Measurements from ENCODE around the gene ADAP1.

DNA sequence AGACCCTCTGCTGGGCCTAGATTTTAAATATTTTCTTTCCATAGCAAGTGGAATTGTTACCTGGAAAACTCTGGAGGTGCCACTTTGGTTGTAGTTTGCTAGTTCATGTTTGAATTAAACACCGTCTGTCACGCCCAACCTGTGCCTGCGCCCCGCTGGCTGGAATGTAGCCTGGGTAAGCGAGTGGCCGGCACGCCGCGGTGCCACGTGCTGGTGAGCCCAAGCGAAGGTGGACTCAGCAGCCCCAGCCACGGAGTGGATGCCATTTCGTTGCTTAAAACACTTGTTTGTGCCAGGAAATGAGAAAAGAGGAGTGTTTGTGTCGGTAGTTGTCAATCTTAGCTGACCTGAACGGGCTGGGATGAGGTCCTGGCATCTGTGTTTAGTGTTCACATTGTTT lies 75.4 kb downstream of the ADAP1 start:
- TF ChIP-seq, protein P1, sequence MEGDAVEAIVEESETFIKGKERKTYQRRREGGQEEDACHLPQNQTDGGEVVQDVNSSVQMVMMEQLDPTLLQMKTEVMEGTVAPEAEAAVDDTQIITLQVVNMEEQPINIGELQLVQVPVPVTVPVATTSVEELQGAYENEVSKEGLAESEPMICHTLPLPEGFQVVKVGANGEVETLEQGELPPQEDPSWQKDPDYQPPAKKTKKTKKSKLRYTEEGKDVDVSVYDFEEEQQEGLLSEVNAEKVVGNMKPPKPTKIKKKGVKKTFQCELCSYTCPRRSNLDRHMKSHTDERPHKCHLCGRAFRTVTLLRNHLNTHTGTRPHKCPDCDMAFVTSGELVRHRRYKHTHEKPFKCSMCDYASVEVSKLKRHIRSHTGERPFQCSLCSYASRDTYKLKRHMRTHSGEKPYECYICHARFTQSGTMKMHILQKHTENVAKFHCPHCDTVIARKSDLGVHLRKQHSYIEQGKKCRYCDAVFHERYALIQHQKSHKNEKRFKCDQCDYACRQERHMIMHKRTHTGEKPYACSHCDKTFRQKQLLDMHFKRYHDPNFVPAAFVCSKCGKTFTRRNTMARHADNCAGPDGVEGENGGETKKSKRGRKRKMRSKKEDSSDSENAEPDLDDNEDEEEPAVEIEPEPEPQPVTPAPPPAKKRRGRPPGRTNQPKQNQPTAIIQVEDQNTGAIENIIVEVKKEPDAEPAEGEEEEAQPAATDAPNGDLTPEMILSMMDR (IDR thresholded peaks at IDR 0.05 in 2 of 3, conservative IDR thresholded peaks at IDR 0.05 in 1 of 3; ENCODE audit: borderline replicate concordance in 1 of 3, insufficient read depth in 1 of 3, low read depth in 2 of 3, low read length in 2 of 3), result no peak
- TF ChIP-seq, protein P2, sequence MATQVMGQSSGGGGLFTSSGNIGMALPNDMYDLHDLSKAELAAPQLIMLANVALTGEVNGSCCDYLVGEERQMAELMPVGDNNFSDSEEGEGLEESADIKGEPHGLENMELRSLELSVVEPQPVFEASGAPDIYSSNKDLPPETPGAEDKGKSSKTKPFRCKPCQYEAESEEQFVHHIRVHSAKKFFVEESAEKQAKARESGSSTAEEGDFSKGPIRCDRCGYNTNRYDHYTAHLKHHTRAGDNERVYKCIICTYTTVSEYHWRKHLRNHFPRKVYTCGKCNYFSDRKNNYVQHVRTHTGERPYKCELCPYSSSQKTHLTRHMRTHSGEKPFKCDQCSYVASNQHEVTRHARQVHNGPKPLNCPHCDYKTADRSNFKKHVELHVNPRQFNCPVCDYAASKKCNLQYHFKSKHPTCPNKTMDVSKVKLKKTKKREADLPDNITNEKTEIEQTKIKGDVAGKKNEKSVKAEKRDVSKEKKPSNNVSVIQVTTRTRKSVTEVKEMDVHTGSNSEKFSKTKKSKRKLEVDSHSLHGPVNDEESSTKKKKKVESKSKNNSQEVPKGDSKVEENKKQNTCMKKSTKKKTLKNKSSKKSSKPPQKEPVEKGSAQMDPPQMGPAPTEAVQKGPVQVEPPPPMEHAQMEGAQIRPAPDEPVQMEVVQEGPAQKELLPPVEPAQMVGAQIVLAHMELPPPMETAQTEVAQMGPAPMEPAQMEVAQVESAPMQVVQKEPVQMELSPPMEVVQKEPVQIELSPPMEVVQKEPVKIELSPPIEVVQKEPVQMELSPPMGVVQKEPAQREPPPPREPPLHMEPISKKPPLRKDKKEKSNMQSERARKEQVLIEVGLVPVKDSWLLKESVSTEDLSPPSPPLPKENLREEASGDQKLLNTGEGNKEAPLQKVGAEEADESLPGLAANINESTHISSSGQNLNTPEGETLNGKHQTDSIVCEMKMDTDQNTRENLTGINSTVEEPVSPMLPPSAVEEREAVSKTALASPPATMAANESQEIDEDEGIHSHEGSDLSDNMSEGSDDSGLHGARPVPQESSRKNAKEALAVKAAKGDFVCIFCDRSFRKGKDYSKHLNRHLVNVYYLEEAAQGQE (IDR thresholded peaks at IDR 0.05; ENCODE audit: low read depth), result no peak
- TF ChIP-seq CBX3 (IDR thresholded peaks at IDR 0.05; ENCODE audit: low read depth) (no peak), SIN3A (IDR thresholded peaks at IDR 0.05; ENCODE audit: low read depth) (no peak), POLR2A (IDR thresholded peaks at IDR 0.05; ENCODE audit: borderline replicate concordance, extremely low read depth, insufficient read depth, insufficient read length) (no peak), SRF (IDR thresholded peaks at IDR 0.05; ENCODE audit: low read depth) (no peak), EZH2phosphoT487 (IDR thresholded peaks at IDR 0.05; ENCODE audit: borderline replicate concordance) (no peak), SP1 (IDR thresholded peaks at IDR 0.05; ENCODE audit: low read depth) (no peak), ZNF274 (IDR thresholded peaks at IDR 0.05; ENCODE audit: low read depth, low read length) (no peak)
- TF ChIP-seq, protein P3, sequence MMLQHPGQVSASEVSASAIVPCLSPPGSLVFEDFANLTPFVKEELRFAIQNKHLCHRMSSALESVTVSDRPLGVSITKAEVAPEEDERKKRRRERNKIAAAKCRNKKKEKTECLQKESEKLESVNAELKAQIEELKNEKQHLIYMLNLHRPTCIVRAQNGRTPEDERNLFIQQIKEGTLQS (IDR thresholded peaks at IDR 0.05), result no peak
- TF ChIP-seq, protein P4, sequence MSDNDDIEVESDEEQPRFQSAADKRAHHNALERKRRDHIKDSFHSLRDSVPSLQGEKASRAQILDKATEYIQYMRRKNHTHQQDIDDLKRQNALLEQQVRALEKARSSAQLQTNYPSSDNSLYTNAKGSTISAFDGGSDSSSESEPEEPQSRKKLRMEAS (IDR thresholded peaks at IDR 0.05), result no peak
